ENCODE measurements around the gene KIAA1755.
A peak's percentile ranks its signal among the peaks of the same experiment; 100 is the strongest.

KIAA1755 gene

DNA sequence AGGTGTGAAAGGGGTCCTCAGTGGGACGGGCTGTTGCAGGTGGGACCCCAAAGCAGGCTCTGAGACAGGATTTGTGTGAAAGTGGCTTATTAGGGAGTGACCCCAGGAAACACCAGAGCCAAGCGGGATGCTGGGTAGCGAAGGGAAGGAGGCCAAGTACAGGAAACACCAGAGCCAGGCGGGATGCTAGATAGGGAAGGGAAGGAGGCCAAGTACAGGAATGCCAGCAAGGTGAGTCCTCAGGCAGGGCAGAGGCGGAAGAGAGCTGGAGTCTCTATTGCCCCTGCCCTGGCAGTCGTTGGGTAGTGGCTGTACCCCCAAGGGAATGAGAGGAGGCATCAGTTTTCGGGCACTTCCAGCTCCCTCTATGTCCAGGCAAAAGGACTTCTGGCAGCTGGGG, 65.0 kb downstream of the KIAA1755 start:
- DNase-seq (ENCODE audit: low read depth): no peak
- no peak overlapping the region for H3K4me3 ChIP-seq (ENCODE audit: low read length)
- TF ChIP-seq CTCF (IDR thresholded peaks at IDR 0.05; ENCODE audit: insufficient read depth, low read depth, low read length, missing control alignments): no peak

DNA sequence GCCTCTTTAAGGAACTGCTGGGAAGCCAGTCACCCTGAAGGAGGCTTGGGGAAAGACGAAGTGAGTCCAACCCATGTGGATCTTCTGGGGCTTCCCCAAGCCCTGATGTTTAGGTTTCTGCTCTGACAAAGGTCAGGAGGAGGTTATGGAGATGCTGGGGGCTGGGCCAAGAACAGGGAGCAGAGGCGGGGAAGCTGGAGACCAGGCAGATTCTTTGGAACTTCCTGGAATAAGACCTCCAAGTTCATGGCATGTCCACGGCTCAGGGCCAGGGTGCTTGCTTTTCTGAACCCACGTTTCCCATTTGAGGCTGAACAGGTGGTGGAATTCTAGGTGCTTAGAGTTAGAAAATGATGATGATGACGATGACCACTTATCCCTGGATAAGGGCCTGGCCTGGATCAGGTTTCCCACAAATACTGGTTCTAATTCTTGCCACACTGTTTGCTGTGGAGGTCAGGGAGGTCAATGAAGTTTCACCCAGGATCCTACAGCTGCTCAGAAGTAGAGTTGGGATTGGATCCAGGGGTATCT, 65.5 kb downstream of the KIAA1755 start:
- DNase-seq (ENCODE audit: low read depth): no peak
- no peak overlapping the region for H3K4me3 ChIP-seq (ENCODE audit: low read length)
- TF ChIP-seq CTCF (IDR thresholded peaks at IDR 0.05; ENCODE audit: insufficient read depth, low read depth, low read length, missing control alignments): no peak

GRCh38 chr20:38193586-38194105, 66.9 kb downstream of the KIAA1755 start:
- no peak overlapping the region for H3K4me3 ChIP-seq (ENCODE audit: low read length)
- no peak for DNase-seq (ENCODE audit: low read depth)
- TF ChIP-seq CTCF (IDR thresholded peaks at IDR 0.05; ENCODE audit: insufficient read depth, low read depth, low read length, missing control alignments): no peak

GRCh38 chr20:38192323-38192885, 68.1 kb downstream of the KIAA1755 start:
- H3K4me3 ChIP-seq (ENCODE audit: low read length): no peak overlapping the region
- TF ChIP-seq CTCF (IDR thresholded peaks at IDR 0.05; ENCODE audit: insufficient read depth, low read depth, low read length, missing control alignments): no peak
- no peak for DNase-seq (ENCODE audit: low read depth)

- no peak overlapping the region for H3K4me3 ChIP-seq (ENCODE audit: low read length)
- DNase-seq (ENCODE audit: low read depth): peak; percentile 24
- no peak for TF ChIP-seq CTCF (IDR thresholded peaks at IDR 0.05; ENCODE audit: insufficient read depth, low read depth, low read length, missing control alignments)
These were observed 68.9 kb downstream of the KIAA1755 start for GRCh38 chr20:38191654-38192053.

- no peak overlapping the region for H3K4me3 ChIP-seq (ENCODE audit: low read length)
- TF ChIP-seq CTCF (IDR thresholded peaks at IDR 0.05; ENCODE audit: insufficient read depth, low read depth, low read length, missing control alignments): no peak
- no peak for DNase-seq (ENCODE audit: low read depth)
These were observed 69.6 kb downstream of the KIAA1755 start for GRCh38 chr20:38190936-38191371.

DNA sequence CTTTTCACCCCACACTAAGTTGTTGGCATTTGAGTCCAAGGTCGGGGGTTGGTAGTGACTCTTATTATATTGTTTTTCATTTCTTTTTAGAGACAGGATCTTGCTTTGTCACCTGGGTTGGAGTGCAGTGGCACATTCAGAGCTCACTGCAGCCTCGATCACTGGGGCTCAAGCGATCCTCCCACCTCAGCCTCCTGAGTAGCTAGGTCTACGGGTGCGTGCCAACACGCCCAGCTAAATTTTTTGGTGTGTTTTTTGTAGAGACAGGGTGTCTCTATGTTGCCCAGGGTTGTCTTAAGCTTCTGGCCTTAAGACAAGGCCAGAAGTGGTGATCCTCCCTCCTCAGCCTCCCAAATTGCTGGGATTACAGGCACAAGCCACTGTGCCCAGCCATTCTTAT, 70.4 kb downstream of the KIAA1755 start:
- no peak for DNase-seq (ENCODE audit: low read depth)
- no peak overlapping the region for H3K4me3 ChIP-seq (ENCODE audit: low read length)
- TF ChIP-seq CTCF (IDR thresholded peaks at IDR 0.05; ENCODE audit: insufficient read depth, low read depth, low read length, missing control alignments): no peak

Data from epithelial cell of esophagus (primary cell).